Psoas muscle (tissue), 8 donors: ENCODE data around the gene PSMD14. TPM values are rescaled to one million over a fixed set of nuclear protein-coding genes. Genes with fewer than 3 reads are reported as not detected.
"Not testable (repeated sequence)": the region's sequence is repeated elsewhere in the genome, so short reads cannot be mapped to it uniquely, and the experiment has no call there.

ENCODE experiments used
- ATAC-seq, 4 donors: fragments of 200-7000 bp; cut with Tn5 transposase; one replicate each; pipeline ENCODE4 v1.9.1; 2020; ENCODE audit warnings: moderate library complexity in 3 of 4, mild to moderate bottlenecking in 2 of 4
- DNase-seq, 2 donors: peaks; one replicate each; pipeline ENCODE4 v3.0.0-alpha.2; 2020
- H3K27ac ChIP-seq: fragments of 200-600 bp; one replicate; pipeline ENCODE4 v1.8.0; 2022
- H3K27me3 ChIP-seq, 3 donors: fragments of 200-600 bp in 1 of 3; one replicate each; pipeline versions ENCODE4 v1.6.1 to v1.8.0; 2013 to 2022; ENCODE audit warnings: low read length in 2 of 3, mild to moderate bottlenecking in 2 of 3, moderate library complexity in 1 of 3; ENCODE audit not compliant: insufficient read depth in 3 of 3
- H3K36me3 ChIP-seq, 2 donors: fragments of 200-600 bp in 1 of 2; one replicate each; pipeline versions ENCODE4 v1.6.1 to v1.8.0; 2013 to 2022; ENCODE audit warnings: low read depth in 1 of 2, mild to moderate bottlenecking in 1 of 2, moderate library complexity in 1 of 2; ENCODE audit not compliant: insufficient read depth in 1 of 2
- H3K4me1 ChIP-seq: fragments of 200-600 bp; one replicate; pipeline ENCODE4 v1.8.0; 2022
- H3K4me3 ChIP-seq: fragments of 200-600 bp; one replicate; pipeline ENCODE4 v1.8.0; 2022; ENCODE audit warnings: mild to moderate bottlenecking
- H3K9me3 ChIP-seq: fragments of 200-600 bp; one replicate; pipeline ENCODE4 v1.8.0; 2022
- CTCF ChIP-seq: fragments of 200-600 bp; IDR thresholded peaks from one replicate; pipeline ENCODE4 v1.8.0; 2022; ENCODE audit warnings: antibody characterized with exemption
- WGBS, 3 donors: extraction: QIAGEN DNeasy Blood & Tissue Kit; methylation state at CpG; one replicate each; pipeline versions ENCODE4 v1.1.6 to v1.1.7; 2013; 5-methylcytosine and 5-hydroxymethylcytosine counted together
- intact Hi-C, 2 donors: fragments of 100-400 bp; cut with DNase I; formaldehyde crosslinking; loops; one replicate each; pipeline versions ENCODE4 v1.11.0 to v1.14.2; 2022
- long read RNA-seq, 2 donors: library from polyadenylated mRNA; unstranded; transcript quantifications; one replicate each; pipeline ENCODE4 v2.0.0, GENCODE V29; 2021
- polyA plus RNA-seq, 3 donors: library from polyadenylated mRNA; stranded (reverse); fragments of 200-250 nt; gene quantifications; one replicate each; pipeline ENCODE4 v1.2.3, GENCODE V29; 2013
- total RNA-seq, 4 donors: library from RNA; stranded (reverse); fragmentation: NEBNext Ultra II Directional in 2 of 4; extraction: Animal tissue kit (Norgen Biotek cat#: 25700) in 2 of 4; gene quantifications; one replicate each; pipeline versions ENCODE4 v1.2.1 to v1.2.4, GENCODE V29; 2021 to 2023
- donor health status: healthy with polysubstance abuse.
- donor health status: DM: no; HTN: no; CAD: no; lungs with moderate emphysema.
- donor health status: Bipolar disorder and iron deficiency.
- donor health status: healthy.
- donor health status: DM: yes; HTN: yes; CAD: no.
- donor health status: DM: no; HTN: no; CAD: no.
- donor health status: DM: no; HTN: no; CAD: no.
- donor health status: DM: yes; HTN: yes; CAD: no.

The PSMD14 gene
- total RNA-seq: 100 to 1,000 TPM in 1 of 4 donors, 10 to 100 TPM in 3; 51.2 to 109 (median 90.4) TPM
- 100 to 1,000 TPM; 111 to 372 (median 249) TPM for polyA plus RNA-seq
- long read RNA-seq, donor 1, transcript PSMD14-201 (12 exons, 1,954 nt): major isoform, 80 of 91 reads
- long read RNA-seq, donor 1, partial matches to known transcripts: 6 of 91 reads
- long read RNA-seq, donor 1, other reads (novel, unspliced or antisense): 5 of 91 reads
- long read RNA-seq, donor 2, transcript PSMD14-201 (12 exons, 1,954 nt): major isoform, 264 of 297 reads
- long read RNA-seq, donor 2, partial matches to known transcripts: 5 of 297 reads
- long read RNA-seq, donor 2, other reads (novel, unspliced or antisense): 28 of 297 reads

GRCh38 chr2:161308178-161308955 is at the start of gene PSMD14:
TSS of gene PSMD14 (plus strand) at chr2:161308425. CDS start at chr2:161318826, 10,401 bp downstream.
- peak within 1 kb of the TSS; percentile 90 for H3K27ac ChIP-seq
- intact Hi-C loops: no loop called here
- 0% methylated on average over 49 to 60 of the region's 60 CpGs for WGBS, 3 donors
- peaks cover 13% of the 10 kb centered on the region for H3K4me1 ChIP-seq
- H3K4me3 ChIP-seq: peak within 1 kb of the TSS; percentile 67
- DNase-seq (peak; percentile 93 to 96), ATAC-seq (peak; percentile 96 to 98 (median 97))
- TF ChIP-seq CTCF: no peak
- peaks cover 10% of the 10 kb centered on the region for H3K9me3 ChIP-seq
- H3K27me3 ChIP-seq: no peaks in the 10 kb centered on the region
- no peaks in the 10 kb centered on the region for H3K36me3 ChIP-seq

GRCh38 chr2:161265874-161266273 is 42.4 kb upstream of the PSMD14 start:
- Histone ChIP-seq H3K36me3 (no peaks in the 10 kb centered on the region), H3K27me3 (peaks cover 0 to 3% (median 0%) of the 10 kb centered on the region in 3 donors), H3K4me3 (no peak overlapping the region), H3K9me3 (no peaks in the 10 kb centered on the region), H3K27ac (no peak overlapping the region), H3K4me1 (no peaks in the 10 kb centered on the region)
- no peak for ATAC-seq
- WGBS, 3 donors: 95 to 97% (median 96%) methylated on average over 11 of the region's 11 CpGs
- no peak for TF ChIP-seq CTCF
- intact Hi-C loops: no loop called here
- no peak for DNase-seq

GRCh38 chr2:161269111-161269510 is 39.1 kb upstream of the PSMD14 start:
- intact Hi-C loops: no loop called here
- H3K4me3 ChIP-seq: no peak overlapping the region
- no peaks in the 10 kb centered on the region for H3K4me1 ChIP-seq

GRCh38 chr2:161273038-161273760 is 35.0 kb upstream of the PSMD14 start:
- intact Hi-C loops: loop anchor here (5.0 kb wide), 1 partner anchor 51 kb away; no protein-coding TSS in a partner anchor
- no peaks in the 10 kb centered on the region for H3K27me3 ChIP-seq
- H3K27ac ChIP-seq: no peak overlapping the region
- no peaks in the 10 kb centered on the region for H3K4me1 ChIP-seq
- peak; percentile 81 for TF ChIP-seq CTCF
- no peaks in the 10 kb centered on the region for H3K9me3 ChIP-seq
- 46 to 51% (median 48%) methylated on average over 5 of the region's 5 CpGs for WGBS, 3 donors
- H3K36me3 ChIP-seq: no peaks in the 10 kb centered on the region
- no peak for DNase-seq
- peak in 2 of 4 donors; percentile 46 to 69 for ATAC-seq
- H3K4me3 ChIP-seq: no peak overlapping the region

More at GRCh38 chr2:161269111-161269510, 39.1 kb upstream of the PSMD14 start:
- Histone ChIP-seq H3K27me3 (peaks cover 0 to 3% (median 0%) of the 10 kb centered on the region in 3 donors), H3K27ac (no peak overlapping the region), H3K9me3 (no peaks in the 10 kb centered on the region), H3K36me3 (no peaks in the 10 kb centered on the region)
- WGBS, 3 donors: 73 to 84% (median 77%) methylated on average over 3 of the region's 3 CpGs
- ATAC-seq: peak in 3 of 4 donors; percentile 58 to 85 (median 80)
- DNase-seq: no peak
- no peak for TF ChIP-seq CTCF

- H3K27ac ChIP-seq, intact Hi-C loops, DNase-seq, H3K9me3 ChIP-seq, H3K27me3 ChIP-seq, H3K4me3 ChIP-seq, H3K36me3 ChIP-seq, H3K4me1 ChIP-seq: not testable (repeated sequence)
- ATAC-seq: peak in 1 of 4 donors; percentile 30
- 54 to 61% (median 58%) methylated on average over 11 of the region's 11 CpGs for WGBS, 3 donors
Observed at GRCh38 chr2:161278564-161279229, 29.5 kb upstream of the PSMD14 start.

- 70 to 74% (median 71%) methylated on average over 5 of the region's 5 CpGs for WGBS, 3 donors
- intact Hi-C loops, H3K27me3 ChIP-seq, H3K9me3 ChIP-seq, H3K36me3 ChIP-seq, H3K27ac ChIP-seq, H3K4me1 ChIP-seq, ATAC-seq, DNase-seq, H3K4me3 ChIP-seq: not testable (repeated sequence)
Observed at GRCh38 chr2:161279230-161279815, 28.9 kb upstream of the PSMD14 start.
